IPS-NIHi7 (cell line): ENCODE measurements around the gene LHB.

ENCODE experiments used
- DNase-seq: peaks from one replicate; pipeline ENCODE4 v3.0.0; 2012; ENCODE audit warnings: mixed read lengths; ENCODE audit errors: extremely low spot score

The LHB gene

GRCh38 chr19:49014123-49014869 is 2.6 kb downstream of the LHB start:
- DNase-seq: no peak

- no peak for DNase-seq
These were observed 5.7 kb downstream of the LHB start for GRCh38 chr19:49011194-49011593.

GRCh38 chr19:49010453-49010852 is 6.4 kb downstream of the LHB start:
- DNase-seq: no peak

- no peak for DNase-seq
These were observed 7.1 kb downstream of the LHB start for GRCh38 chr19:49009828-49010227.

- no peak for DNase-seq
These were observed 10.0 kb downstream of the LHB start for GRCh38 chr19:49006905-49007304.

- DNase-seq: no peak
These were observed 11.8 kb downstream of the LHB start for GRCh38 chr19:49004964-49005614.

- no peak for DNase-seq
These were observed 12.8 kb downstream of the LHB start for GRCh38 chr19:49004133-49004532.

GRCh38 chr19:48999481-49000325 is 17.2 kb downstream of the LHB start:
- peak; percentile 84 for DNase-seq

GRCh38 chr19:48997972-48998371 is 18.9 kb downstream of the LHB start:
- DNase-seq: peak; percentile 72

- no peak for DNase-seq
These were observed 22.9 kb downstream of the LHB start for GRCh38 chr19:48994035-48994386.

- peak; percentile 99 for DNase-seq
These were observed 23.5 kb downstream of the LHB start, which contains the start of the genes GYS1 and RUVBL2 for GRCh38 chr19:48993175-48994034. Gene GYS1, minus strand, starts transcription at chr19:48993309. Its CDS starts 197 bp downstream, at chr19:48993112. Gene RUVBL2, plus strand, starts transcription at chr19:48993887. Its CDS starts 25 bp downstream, at chr19:48993912.

- no peak for DNase-seq
These were observed 24.2 kb downstream of the LHB start for GRCh38 chr19:48992581-48993174.

GRCh38 chr19:48991873-48992580 is 24.9 kb downstream of the LHB start:
- peak; percentile 74 for DNase-seq

- DNase-seq: no peak
These were observed 25.8 kb downstream of the LHB start for GRCh38 chr19:48991011-48991609.

GRCh38 chr19:48990400-48990799 is 26.5 kb downstream of the LHB start:
- no peak for DNase-seq

GRCh38 chr19:48989701-48990291 is 27.1 kb downstream of the LHB start:
- no peak for DNase-seq

GRCh38 chr19:48988860-48989259 is 28.0 kb downstream of the LHB start:
- no peak for DNase-seq

GRCh38 chr19:48988286-48988685 is 28.6 kb downstream of the LHB start:
- DNase-seq: no peak

GRCh38 chr19:48987323-48987722 is 29.6 kb downstream of the LHB start:
- DNase-seq: no peak

GRCh38 chr19:48986211-48986610 is 30.7 kb downstream of the LHB start:
- no peak for DNase-seq
